AG04450 (cell line): Measurements from ENCODE around the gene ACSL5. TPM values are rescaled to one million over a fixed set of nuclear protein-coding genes. Genes with fewer than 3 reads are reported as not detected.

ENCODE experiments used
- CTCF ChIA-PET: fragments of 300-600, 350-600 bp; formaldehyde crosslinking; extraction: SDS; loops from one replicate; lab custom pipeline; 2022; ENCODE audit warnings: antibody characterized with exemption, inconsistent platforms; lab: Charles Lee
- POLR2A ChIA-PET: fragments of 350-600 bp; formaldehyde crosslinking; extraction: SDS; loops from one replicate; lab custom pipeline; 2021; ENCODE audit warnings: antibody characterized with exemption, inconsistent platforms; lab: Yijun Ruan, JAX
- DNase-seq: peaks from one replicate; pipeline ENCODE4 v3.0.0-alpha.2; 2011; ENCODE audit warnings: low read depth, low spot score
- H3K27ac ChIP-seq: one replicate; pipeline ENCODE4 v1.5.1; 2012; ENCODE audit warnings: low read depth, low read length, control low read depth
- H3K27me3 ChIP-seq: one replicate; pipeline ENCODE4 v1.6.0; 2012; ENCODE audit warnings: low read length; ENCODE audit not compliant: control insufficient read depth, insufficient read depth
- H3K4me3 ChIP-seq: 2 replicates; pipeline ENCODE4 v1.5.1; 2011; ENCODE audit warnings: mild to moderate bottlenecking, low read depth, low read length, control low read depth
- H3K9me3 ChIP-seq: 2 replicates; pipeline ENCODE4 v1.5.1; 2012; ENCODE audit warnings: low read length; ENCODE audit not compliant: control insufficient read depth, insufficient read depth
- polyA plus RNA-seq: library from polyadenylated mRNA; depleted of rRNA; stranded (reverse); fragments of >200 nt; gene quantifications from 2 replicates; pipeline ENCODE4 v1.2.3, GENCODE V29; 2011
- TF ChIP-seq, protein P1 (sequence below): IDR thresholded peaks from 2 replicates; pipeline ENCODE4 v1.5.1; 2011; ENCODE audit warnings: low read depth, low read length, control low read depth, inconsistent platforms

Gene ACSL5
- polyA plus RNA-seq, 1 experiment = 2.0 TPM

DNA sequence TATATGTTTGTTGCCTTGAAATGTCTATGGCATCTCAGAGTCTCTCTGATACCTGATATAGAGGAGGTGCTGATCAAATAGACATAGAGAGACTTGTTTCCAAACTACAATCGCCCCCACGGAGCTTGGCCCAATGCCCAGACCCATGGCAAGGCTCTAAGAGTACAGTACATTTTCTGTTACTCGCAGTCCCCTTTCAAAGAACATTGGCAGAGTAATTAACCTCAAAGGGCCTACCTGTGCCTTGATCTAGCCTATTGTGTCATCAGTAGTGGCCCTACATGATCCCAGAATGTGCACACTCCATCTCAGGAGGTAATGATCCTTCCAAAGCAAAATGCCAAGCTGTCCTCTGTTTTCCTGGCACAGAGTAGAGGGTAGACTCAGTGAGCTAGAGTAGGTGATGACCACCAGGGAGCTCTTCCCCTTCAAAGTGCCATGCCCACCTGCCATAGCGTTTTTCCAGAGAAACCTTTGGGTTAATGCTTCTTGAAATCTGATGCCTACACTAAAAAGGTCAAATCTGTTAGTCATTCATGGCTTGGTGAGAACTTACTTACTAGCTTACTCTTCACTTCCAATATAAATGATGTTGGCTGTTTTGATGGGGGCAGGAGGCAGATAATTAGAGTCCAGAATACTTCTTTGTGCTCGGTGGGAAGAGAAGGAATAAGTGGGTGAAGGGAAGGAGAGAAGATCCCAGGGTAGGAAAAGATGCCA is 41.2 kb upstream of the ACSL5 start:
- ChIA-PET POLR2A (no interaction called here), CTCF (interaction anchor here (0.8 to 0.9 kb wide), 2 partner anchors 17 to 102 kb away, joined by 3 to 4 read pairs; no protein-coding TSS in a partner anchor)
- DNase-seq = no peak
- H3K27me3 ChIP-seq = no peaks in the 10 kb centered on the region
- H3K4me3 ChIP-seq = no peak overlapping the region
- H3K27ac ChIP-seq = no peak overlapping the region
- no peaks in the 10 kb centered on the region for H3K9me3 ChIP-seq
- TF ChIP-seq, protein P1, sequence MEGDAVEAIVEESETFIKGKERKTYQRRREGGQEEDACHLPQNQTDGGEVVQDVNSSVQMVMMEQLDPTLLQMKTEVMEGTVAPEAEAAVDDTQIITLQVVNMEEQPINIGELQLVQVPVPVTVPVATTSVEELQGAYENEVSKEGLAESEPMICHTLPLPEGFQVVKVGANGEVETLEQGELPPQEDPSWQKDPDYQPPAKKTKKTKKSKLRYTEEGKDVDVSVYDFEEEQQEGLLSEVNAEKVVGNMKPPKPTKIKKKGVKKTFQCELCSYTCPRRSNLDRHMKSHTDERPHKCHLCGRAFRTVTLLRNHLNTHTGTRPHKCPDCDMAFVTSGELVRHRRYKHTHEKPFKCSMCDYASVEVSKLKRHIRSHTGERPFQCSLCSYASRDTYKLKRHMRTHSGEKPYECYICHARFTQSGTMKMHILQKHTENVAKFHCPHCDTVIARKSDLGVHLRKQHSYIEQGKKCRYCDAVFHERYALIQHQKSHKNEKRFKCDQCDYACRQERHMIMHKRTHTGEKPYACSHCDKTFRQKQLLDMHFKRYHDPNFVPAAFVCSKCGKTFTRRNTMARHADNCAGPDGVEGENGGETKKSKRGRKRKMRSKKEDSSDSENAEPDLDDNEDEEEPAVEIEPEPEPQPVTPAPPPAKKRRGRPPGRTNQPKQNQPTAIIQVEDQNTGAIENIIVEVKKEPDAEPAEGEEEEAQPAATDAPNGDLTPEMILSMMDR = no peak

DNA sequence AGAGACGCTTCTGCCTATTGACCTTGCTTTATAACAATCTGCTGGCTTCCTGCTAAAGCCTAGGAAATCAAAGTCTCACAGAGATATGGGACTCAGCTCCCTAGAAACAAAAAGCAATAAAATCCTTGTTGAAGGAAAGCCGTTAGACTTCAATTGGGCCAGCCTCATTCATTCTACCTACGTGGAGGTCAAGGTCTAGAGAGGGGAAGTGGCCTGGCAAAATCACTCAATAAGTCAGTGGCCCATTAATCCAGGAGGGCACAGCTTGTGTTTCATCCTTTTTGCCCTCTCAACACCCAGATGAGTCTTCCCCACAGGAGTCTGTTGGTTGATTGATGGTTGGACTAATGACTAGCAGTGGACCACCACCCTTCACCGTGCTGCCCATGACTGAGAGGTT is 40.5 kb upstream of the ACSL5 start:
- POLR2A ChIA-PET = no interaction called here
- DNase-seq = no peak
- TF ChIP-seq, protein P1 = no peak
- no peaks in the 10 kb centered on the region for H3K27me3 ChIP-seq
- CTCF ChIA-PET = no interaction called here
- H3K9me3 ChIP-seq = no peaks in the 10 kb centered on the region
- no peak overlapping the region for H3K4me3 ChIP-seq
- H3K27ac ChIP-seq = no peak overlapping the region

DNA sequence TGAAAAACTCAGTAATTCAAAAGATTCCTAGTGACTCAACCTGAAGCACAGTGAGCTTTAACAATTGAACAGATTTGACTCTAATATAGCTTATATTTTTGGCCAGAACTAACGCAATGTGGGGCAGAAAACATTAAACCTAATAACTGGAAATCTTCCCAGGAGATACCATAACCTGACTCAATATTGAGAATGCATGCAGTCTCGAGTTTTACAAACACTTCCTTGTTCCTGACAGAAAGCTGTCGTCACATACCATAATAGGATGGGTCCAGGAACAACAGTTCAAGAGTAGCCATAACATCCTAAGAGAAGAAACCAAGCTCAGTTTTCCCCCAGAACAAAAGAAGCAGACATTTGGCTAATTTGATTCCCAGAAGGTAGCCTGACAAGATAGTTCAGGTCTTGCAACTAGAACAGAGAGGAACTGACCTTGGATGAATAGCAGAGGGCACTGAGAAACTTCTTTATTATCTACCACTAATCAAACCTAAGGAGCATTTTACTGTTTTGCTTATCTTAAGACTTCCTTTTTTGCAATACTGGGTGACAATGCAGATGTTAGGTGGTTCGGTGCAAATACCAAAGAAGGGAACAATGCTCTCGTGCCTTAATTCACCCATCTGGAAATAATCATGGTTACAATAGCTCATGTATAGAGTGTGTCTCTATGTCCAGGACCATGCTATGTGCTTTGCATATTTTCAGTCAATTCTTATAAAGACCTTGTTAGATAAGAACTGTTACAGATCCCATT is 38.6 kb upstream of the ACSL5 start:
- ChIA-PET POLR2A (no interaction called here), CTCF (interaction anchor here (0.9 to 1.5 kb wide), 3 partner anchors 16 to 136 kb away, joined by 3 to 4 read pairs (median 3); no protein-coding TSS in a partner anchor)
- H3K27me3 ChIP-seq = no peaks in the 10 kb centered on the region
- no peaks in the 10 kb centered on the region for H3K9me3 ChIP-seq
- H3K4me3 ChIP-seq = no peak overlapping the region
- no peak for DNase-seq
- TF ChIP-seq, protein P1 = no peak
- no peak overlapping the region for H3K27ac ChIP-seq

DNA sequence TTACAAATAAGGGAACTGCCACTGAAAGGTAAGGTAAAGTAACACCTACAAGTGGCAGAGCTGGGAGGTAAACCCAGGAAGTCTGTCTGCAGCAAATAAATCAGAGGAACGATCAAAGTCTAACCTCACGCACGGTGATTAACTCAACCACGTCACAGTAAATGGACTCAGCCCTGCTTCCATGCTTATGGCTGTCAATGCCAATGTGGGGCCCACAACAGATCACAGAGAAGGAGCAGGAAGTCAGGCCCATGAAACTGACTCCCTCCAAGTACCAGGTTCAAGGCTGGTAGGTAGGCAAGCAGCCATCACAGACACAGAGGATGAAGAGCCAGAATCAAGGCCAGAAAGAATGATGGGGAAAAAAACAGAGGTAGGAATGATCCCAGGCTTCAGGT is 38.0 kb upstream of the ACSL5 start:
- Histone ChIP-seq H3K27ac (no peak overlapping the region), H3K9me3 (no peaks in the 10 kb centered on the region), H3K27me3 (no peaks in the 10 kb centered on the region), H3K4me3 (no peak overlapping the region)
- CTCF ChIA-PET = interaction anchor here (1.5 kb wide), 1 partner anchor 28 kb away, joined by 4 read pairs; no protein-coding TSS in a partner anchor
- TF ChIP-seq, protein P1 = no peak
- no peak for DNase-seq
- POLR2A ChIA-PET = no interaction called here
